Activated naive CD4-positive, alpha-beta T cell (primary cell): ENCODE measurements around the gene MOXD1.

Experiments
- DNase-seq, 4 experiments: peaks; one replicate each; lab custom pipeline; 2025; lab: John Stamatoyannopoulos, UW

The MOXD1 gene

GRCh38 chr6:132399376-132400074, 1.8 kb downstream of the MOXD1 start:
- no peak for DNase-seq

- DNase-seq = no peak
Observed at GRCh38 chr6:132395015-132395597, 6.2 kb downstream of the MOXD1 start.

- DNase-seq = no peak
Observed at GRCh38 chr6:132392792-132393191, 8.5 kb downstream of the MOXD1 start.

GRCh38 chr6:132392270-132392646, 9.0 kb downstream of the MOXD1 start:
- DNase-seq = no peak

GRCh38 chr6:132391391-132392269, 9.6 kb downstream of the MOXD1 start:
- no peak for DNase-seq

GRCh38 chr6:132390451-132390850, 10.8 kb downstream of the MOXD1 start:
- no peak for DNase-seq

GRCh38 chr6:132390017-132390416, 11.3 kb downstream of the MOXD1 start:
- no peak for DNase-seq

- DNase-seq = no peak
Observed at GRCh38 chr6:132388291-132388690, 13.0 kb downstream of the MOXD1 start.

GRCh38 chr6:132382630-132383175, 18.6 kb downstream of the MOXD1 start:
- no peak for DNase-seq

- no peak for DNase-seq
Observed at GRCh38 chr6:132381381-132381780, 19.9 kb downstream of the MOXD1 start.

- no peak for DNase-seq
Observed at GRCh38 chr6:132380358-132381029, 20.8 kb downstream of the MOXD1 start.

GRCh38 chr6:132369526-132369925, 31.7 kb downstream of the MOXD1 start:
- DNase-seq = no peak

- no peak for DNase-seq
Observed at GRCh38 chr6:132368916-132369481, 32.3 kb downstream of the MOXD1 start.

- DNase-seq = no peak
Observed at GRCh38 chr6:132365281-132365907, 35.9 kb downstream of the MOXD1 start.

GRCh38 chr6:132364306-132365074, 36.8 kb downstream of the MOXD1 start:
- DNase-seq = no peak

- no peak for DNase-seq
Observed at GRCh38 chr6:132362442-132363185, 38.7 kb downstream of the MOXD1 start.

- no peak for DNase-seq
Observed at GRCh38 chr6:132361101-132361500, 40.2 kb downstream of the MOXD1 start.

GRCh38 chr6:132359886-132360285, 41.4 kb downstream of the MOXD1 start:
- no peak for DNase-seq

- DNase-seq = no peak
Observed at GRCh38 chr6:132357120-132357519, 44.2 kb downstream of the MOXD1 start.
